Measurements from ENCODE around the gene UST. TPM values are rescaled to one million over a fixed set of nuclear protein-coding genes. Genes with fewer than 3 reads are reported as not detected.

UST gene
- total and polyA plus RNA-seq, 4 donors, result 0.24 to 2.7 (median 0.87) TPM

DNA sequence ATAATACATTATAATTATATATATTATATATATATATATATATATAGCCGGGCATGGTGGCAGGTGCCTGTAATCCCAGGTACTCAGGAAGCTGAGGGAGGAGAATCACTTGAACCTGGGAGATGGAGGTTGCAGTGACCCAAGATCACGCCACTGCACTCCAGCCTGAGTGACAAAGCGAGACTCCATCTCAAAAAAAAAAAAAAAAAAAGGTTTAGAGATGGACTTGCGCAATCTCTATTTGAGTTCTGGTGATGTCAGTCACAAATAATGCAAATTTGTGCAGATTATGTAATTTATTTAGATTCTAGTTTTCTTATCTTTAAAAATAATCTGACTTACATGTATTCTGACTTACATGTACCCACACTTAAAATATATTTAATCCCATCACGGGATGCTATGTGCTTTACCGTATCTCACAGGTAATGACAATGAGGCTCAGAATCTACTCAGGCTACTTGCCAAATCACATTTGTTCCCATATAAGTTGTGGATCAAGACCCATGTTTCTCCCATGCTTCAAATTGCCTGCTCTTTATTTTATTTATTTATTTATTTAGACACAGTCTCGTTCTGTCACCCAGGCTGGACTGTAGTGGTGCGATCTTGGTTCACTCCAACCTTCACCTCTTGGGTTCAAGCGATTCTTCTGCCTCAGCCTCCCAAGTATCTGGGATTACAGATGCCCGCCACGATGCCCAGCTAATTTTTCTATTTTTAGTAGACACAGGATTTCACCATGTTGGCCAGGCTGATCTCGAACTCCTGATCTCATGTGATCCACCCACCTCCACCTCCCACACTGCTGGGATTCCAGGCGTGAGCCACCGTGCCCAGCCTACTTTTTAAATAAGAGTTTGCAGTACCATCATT lies 7.6 kb upstream of the UST start (continued):
- TF ChIP-seq, protein P1, sequence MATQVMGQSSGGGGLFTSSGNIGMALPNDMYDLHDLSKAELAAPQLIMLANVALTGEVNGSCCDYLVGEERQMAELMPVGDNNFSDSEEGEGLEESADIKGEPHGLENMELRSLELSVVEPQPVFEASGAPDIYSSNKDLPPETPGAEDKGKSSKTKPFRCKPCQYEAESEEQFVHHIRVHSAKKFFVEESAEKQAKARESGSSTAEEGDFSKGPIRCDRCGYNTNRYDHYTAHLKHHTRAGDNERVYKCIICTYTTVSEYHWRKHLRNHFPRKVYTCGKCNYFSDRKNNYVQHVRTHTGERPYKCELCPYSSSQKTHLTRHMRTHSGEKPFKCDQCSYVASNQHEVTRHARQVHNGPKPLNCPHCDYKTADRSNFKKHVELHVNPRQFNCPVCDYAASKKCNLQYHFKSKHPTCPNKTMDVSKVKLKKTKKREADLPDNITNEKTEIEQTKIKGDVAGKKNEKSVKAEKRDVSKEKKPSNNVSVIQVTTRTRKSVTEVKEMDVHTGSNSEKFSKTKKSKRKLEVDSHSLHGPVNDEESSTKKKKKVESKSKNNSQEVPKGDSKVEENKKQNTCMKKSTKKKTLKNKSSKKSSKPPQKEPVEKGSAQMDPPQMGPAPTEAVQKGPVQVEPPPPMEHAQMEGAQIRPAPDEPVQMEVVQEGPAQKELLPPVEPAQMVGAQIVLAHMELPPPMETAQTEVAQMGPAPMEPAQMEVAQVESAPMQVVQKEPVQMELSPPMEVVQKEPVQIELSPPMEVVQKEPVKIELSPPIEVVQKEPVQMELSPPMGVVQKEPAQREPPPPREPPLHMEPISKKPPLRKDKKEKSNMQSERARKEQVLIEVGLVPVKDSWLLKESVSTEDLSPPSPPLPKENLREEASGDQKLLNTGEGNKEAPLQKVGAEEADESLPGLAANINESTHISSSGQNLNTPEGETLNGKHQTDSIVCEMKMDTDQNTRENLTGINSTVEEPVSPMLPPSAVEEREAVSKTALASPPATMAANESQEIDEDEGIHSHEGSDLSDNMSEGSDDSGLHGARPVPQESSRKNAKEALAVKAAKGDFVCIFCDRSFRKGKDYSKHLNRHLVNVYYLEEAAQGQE (IDR thresholded peaks at IDR 0.05), result no peak
- TF ChIP-seq HNF4A (conservative IDR thresholded peaks at IDR 0.05) (no peak), JUND (IDR thresholded peaks at IDR 0.05) (no peak), YY1 (IDR thresholded peaks at IDR 0.05) (no peak), TAF1 (conservative IDR thresholded peaks at IDR 0.05) (no peak), NR2F2 (IDR thresholded peaks at IDR 0.05) (no peak), EGR1 (IDR thresholded peaks at IDR 0.05; ENCODE audit: low read depth in 2 of 2) (no peak), FOXA1 (IDR thresholded peaks at IDR 0.05) (no peak)
- TF ChIP-seq, protein P2, sequence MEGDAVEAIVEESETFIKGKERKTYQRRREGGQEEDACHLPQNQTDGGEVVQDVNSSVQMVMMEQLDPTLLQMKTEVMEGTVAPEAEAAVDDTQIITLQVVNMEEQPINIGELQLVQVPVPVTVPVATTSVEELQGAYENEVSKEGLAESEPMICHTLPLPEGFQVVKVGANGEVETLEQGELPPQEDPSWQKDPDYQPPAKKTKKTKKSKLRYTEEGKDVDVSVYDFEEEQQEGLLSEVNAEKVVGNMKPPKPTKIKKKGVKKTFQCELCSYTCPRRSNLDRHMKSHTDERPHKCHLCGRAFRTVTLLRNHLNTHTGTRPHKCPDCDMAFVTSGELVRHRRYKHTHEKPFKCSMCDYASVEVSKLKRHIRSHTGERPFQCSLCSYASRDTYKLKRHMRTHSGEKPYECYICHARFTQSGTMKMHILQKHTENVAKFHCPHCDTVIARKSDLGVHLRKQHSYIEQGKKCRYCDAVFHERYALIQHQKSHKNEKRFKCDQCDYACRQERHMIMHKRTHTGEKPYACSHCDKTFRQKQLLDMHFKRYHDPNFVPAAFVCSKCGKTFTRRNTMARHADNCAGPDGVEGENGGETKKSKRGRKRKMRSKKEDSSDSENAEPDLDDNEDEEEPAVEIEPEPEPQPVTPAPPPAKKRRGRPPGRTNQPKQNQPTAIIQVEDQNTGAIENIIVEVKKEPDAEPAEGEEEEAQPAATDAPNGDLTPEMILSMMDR (IDR thresholded peaks at IDR 0.05; ENCODE audit: low read depth, low read length, missing input control), result no peak

DNA sequence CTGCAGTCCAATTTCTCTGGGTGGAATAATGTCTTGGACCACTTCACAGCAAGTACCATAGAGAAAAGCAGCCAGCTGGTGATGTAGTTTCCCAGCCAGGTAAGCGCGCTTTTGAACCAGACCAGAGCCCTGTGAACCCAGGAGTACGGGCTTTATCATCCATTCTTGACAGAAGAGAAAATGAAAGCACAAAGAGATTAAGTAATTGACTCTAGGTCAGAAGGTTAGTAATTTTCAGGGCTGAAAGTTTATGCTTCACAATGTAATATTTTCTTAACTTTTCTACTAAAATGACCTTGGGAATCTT lies 7.1 kb upstream of the UST start:
- H3K27ac ChIP-seq (ENCODE audit: low read depth in 1 of 2, low read length in 2 of 2), result no peak overlapping the region
- TF ChIP-seq, protein P3, sequence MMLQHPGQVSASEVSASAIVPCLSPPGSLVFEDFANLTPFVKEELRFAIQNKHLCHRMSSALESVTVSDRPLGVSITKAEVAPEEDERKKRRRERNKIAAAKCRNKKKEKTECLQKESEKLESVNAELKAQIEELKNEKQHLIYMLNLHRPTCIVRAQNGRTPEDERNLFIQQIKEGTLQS (IDR thresholded peaks at IDR 0.05), result no peak
- TF ChIP-seq FOXA1 (IDR thresholded peaks at IDR 0.05) (no peak), JUND (IDR thresholded peaks at IDR 0.05) (no peak)
- TF ChIP-seq, protein P1 (IDR thresholded peaks at IDR 0.05), result no peak

More for the DNA sequence above, 7.1 kb upstream of the UST start:
- peaks cover 0 to under 1% (median 0%) of the 10 kb centered on the region in 4 donors for H3K27me3 ChIP-seq (ENCODE audit: control insufficient read depth in 4 of 4, insufficient read depth in 4 of 4, low read length in 3 of 4)
- no peak overlapping the region for H3K4me3 ChIP-seq (ENCODE audit: low read depth in 1 of 3, low read length in 3 of 3)
- H3K36me3 ChIP-seq (ENCODE audit: control insufficient read depth in 4 of 4, insufficient read depth in 3 of 4, low read depth in 1 of 4, low read length in 3 of 4), result no peaks in the 10 kb centered on the region
- no peak for DNase-seq (ENCODE audit: low spot score)
- WGBS, result 62% methylated on average over 3 of the region's 3 CpGs
- no peaks in the 10 kb centered on the region for H3K9me3 ChIP-seq (ENCODE audit: control insufficient read depth in 4 of 4, low read length in 3 of 4)
- no peak overlapping the region for H3K9ac ChIP-seq (ENCODE audit: low read depth in 1 of 2, low read length in 2 of 2)
- peaks cover 0 to 3% (median 1%) of the 10 kb centered on the region in 4 donors for H3K4me1 ChIP-seq (ENCODE audit: control insufficient read depth in 4 of 4, insufficient read depth in 4 of 4, low read length in 3 of 4)
